K562 (cell line): Measurements from ENCODE around the gene TOR1B. TPM values are rescaled to one million over a fixed set of nuclear protein-coding genes. Genes with fewer than 3 reads are reported as not detected.
"Not testable (repeated sequence)": the region's sequence is repeated elsewhere in the genome, so short reads cannot be mapped to it uniquely, and the experiment has no call there.

ENCODE experiments used
- ATAC-seq: fragments of 200-7000 bp; cut with Tn5 transposase; 3 replicates; pipeline ENCODE4 v1.9.1; 2020; ENCODE audit warnings: moderate library complexity
- BruUV-seq: library from RNA; stranded (reverse); fragments of 400-500 nt; replicated peaks from 2 replicates; lab custom pipeline; 2021; lab: Mats Ljungman, UMichigan
- CTCF ChIA-PET: fragments of 300-600 bp; formaldehyde crosslinking; extraction: SDS; loops from one replicate; lab custom pipeline; 2021; ENCODE audit warnings: low intra/inter-chr PET ratio; lab: Yijun Ruan, JAX
- POLR2A ChIA-PET: fragments of 300-600, 350-650 bp; sonication (Branson Sonifier 250); formaldehyde crosslinking; extraction: SDS; loops from one replicate; lab custom pipeline; 2021; ENCODE audit warnings: antibody characterized with exemption, inconsistent platforms; lab: Yijun Ruan, JAX
- DNase-seq, 4 experiments: peaks; one replicate each; pipeline versions ENCODE4 v3.0.0 to v3.0.0-alpha.2; 2011 to 2018; ENCODE audit warnings: low spot score in 3 of 4, mixed read lengths in 3 of 4; ENCODE audit errors: extremely low read depth in 1 of 4
- FAIRE-seq: peaks from 2 replicates; lab custom pipeline; 2011; peaks lifted over from hg19 to GRCh38; lab: Jason Lieb, UNC
- H2AFZ ChIP-seq: 2 replicates; pipeline ENCODE4 v1.6.0; 2011; ENCODE audit warnings: low read depth, low read length, control low read depth, inconsistent platforms
- H3K27ac ChIP-seq: fragments of 200-600 bp; 3 replicates; pipeline ENCODE4 v1.8.0; 2011; ENCODE audit warnings: low read depth, mild to moderate bottlenecking, control low read depth, inconsistent platforms, low read length, moderate library complexity, mixed read lengths; ENCODE audit errors: extremely low read depth
- H3K27me3 ChIP-seq, 2 experiments: fragments of 300-600 bp in 1 of 2; 2 replicates in 1 of 2; 3 replicates in 1 of 2; pipeline versions ENCODE4 v1.6.0 to v1.8.0; 2011; ENCODE audit warnings: inconsistent platforms in 2 of 2, low read length in 2 of 2, mild to moderate bottlenecking in 1 of 2, mixed read lengths in 1 of 2, moderate library complexity in 1 of 2; ENCODE audit not compliant: control insufficient read depth in 2 of 2, insufficient read depth in 2 of 2
- H3K36me3 ChIP-seq: fragments of 300-600 bp; 3 replicates; pipeline ENCODE4 v1.8.0; 2011; ENCODE audit warnings: mild to moderate bottlenecking, low read length, inconsistent platforms; ENCODE audit not compliant: control insufficient read depth, insufficient read depth
- H3K4me1 ChIP-seq, 2 experiments: fragments of 200-600 bp in 1 of 2; replicated peaks in 1 of 2; 2 replicates in 1 of 2; 3 replicates in 1 of 2; pipeline versions ENCODE4 v1.5.1 to v1.8.0; 2011; ENCODE audit warnings: inconsistent platforms in 2 of 2, low read length in 2 of 2, mild to moderate bottlenecking in 1 of 2, mixed read lengths in 1 of 2, moderate library complexity in 1 of 2; ENCODE audit not compliant: control insufficient read depth in 2 of 2, insufficient read depth in 2 of 2
- H3K4me2 ChIP-seq: 2 replicates; pipeline ENCODE4 v1.6.1; 2011; ENCODE audit warnings: low read length, control low read depth, inconsistent platforms, mixed read lengths; ENCODE audit not compliant: insufficient read depth
- H3K4me3 ChIP-seq: fragments of 200-600 bp; sonication (generic), shearing (Covaris generic); 2 replicates; pipeline ENCODE4 v1.5.1; 2016; ENCODE audit warnings: control low read depth, inconsistent platforms
- H3K79me2 ChIP-seq: fragments of 200-600 bp; 3 replicates; pipeline ENCODE4 v1.8.0; 2011; ENCODE audit warnings: low read length, inconsistent platforms; ENCODE audit not compliant: control insufficient read depth, insufficient read depth
- H3K9ac ChIP-seq, 2 experiments: 2 replicates each; pipeline versions ENCODE4 v1.6.0 to v1.6.1; 2011; ENCODE audit warnings: low read depth in 2 of 2, low read length in 2 of 2, control low read depth in 1 of 2, inconsistent platforms in 1 of 2, mild to moderate bottlenecking in 1 of 2, mixed read lengths in 1 of 2; ENCODE audit not compliant: insufficient read depth in 1 of 2
- H3K9me1 ChIP-seq: one replicate; pipeline ENCODE4 v1.6.0; 2011; ENCODE audit warnings: inconsistent platforms, mild to moderate bottlenecking, low read length, moderate library complexity; ENCODE audit not compliant: control insufficient read depth, insufficient read depth
- H3K9me3 ChIP-seq: replicated peaks from 2 replicates; pipeline ENCODE4 v1.5.1; 2011; ENCODE audit warnings: low read depth, low read length, inconsistent platforms; ENCODE audit not compliant: control insufficient read depth, insufficient read depth
- H4K20me1 ChIP-seq: replicated peaks from 2 replicates; pipeline ENCODE4 v1.6.1; 2011; ENCODE audit warnings: low read length, inconsistent platforms, mixed read lengths; ENCODE audit not compliant: control insufficient read depth, insufficient read depth
- ESRRA ChIP-seq: fragments of 450-650 bp; IDR thresholded peaks from 2 replicates; pipeline ENCODE4 v1.6.1; 2014; ENCODE audit warnings: low read depth, mild to moderate bottlenecking, moderate library complexity, borderline replicate concordance
- HEY1 ChIP-seq: fragments of 250-450 bp; sonication (Bioruptor Pico); IDR thresholded peaks from 2 replicates; pipeline ENCODE4 v1.5.0; 2020; ENCODE audit warnings: mild to moderate bottlenecking, moderate library complexity, borderline replicate concordance
- NFATC3 ChIP-seq: fragments of 450-650 bp; IDR thresholded peaks from 2 replicates; pipeline ENCODE4 v1.6.1; 2017; ENCODE audit warnings: mild to moderate bottlenecking
- PHF8 ChIP-seq: fragments of 200-600 bp; sonication (generic); IDR thresholded peaks from 2 replicates; pipeline ENCODE4 v1.6.1; 2012; ENCODE audit warnings: mixed run types, mild to moderate bottlenecking, inconsistent platforms, low read length, moderate library complexity, borderline replicate concordance
- SIN3B ChIP-seq: fragments of 450-650 bp; IDR thresholded peaks from 2 replicates; pipeline ENCODE4 v1.6.1; 2017; ENCODE audit warnings: low read depth, mild to moderate bottlenecking, moderate library complexity
- SRSF9 ChIP-seq: fragments of 200-400 bp; formaldehyde crosslinking; IDR thresholded peaks from 2 replicates; pipeline ENCODE4 v1.6.1; 2017; ENCODE audit warnings: low read depth, low read length, borderline replicate concordance
- THAP12 ChIP-seq: fragments of 250-450 bp; sonication (Bioruptor Pico); IDR thresholded peaks from 2 replicates; pipeline ENCODE4 v1.9.0; 2021; ENCODE audit warnings: mild to moderate bottlenecking, inconsistent platforms
- TOE1 ChIP-seq, 2 experiments: fragments of 450-650 bp in 1 of 2; sonication (generic) in 1 of 2; formaldehyde crosslinking in 1 of 2; IDR thresholded peaks; 2 replicates each; pipeline versions ENCODE4 v1.7.1 to v1.8.0; 2016 to 2022; ENCODE audit warnings: borderline replicate concordance in 2 of 2, mild to moderate bottlenecking in 2 of 2, antibody characterized with exemption in 1 of 2, inconsistent platforms in 1 of 2, low read depth in 1 of 2, missing genetic modification reagents in 1 of 2, moderate library complexity in 1 of 2
- ZNF133 ChIP-seq: fragments of 250-450 bp; sonication (Bioruptor Pico); IDR thresholded peaks from 2 replicates; pipeline ENCODE4 v1.4.0; 2020; ENCODE audit warnings: mild to moderate bottlenecking
- ZNF134 ChIP-seq: fragments of 250-450 bp; sonication (Bioruptor Pico); conservative IDR thresholded peaks from 2 replicates; pipeline ENCODE4 v1.4.0; 2020
- ZNF512 ChIP-seq: IDR thresholded peaks from 2 replicates; pipeline ENCODE4 v1.6.1; 2016; ENCODE audit warnings: missing genetic modification characterization, missing compliant biosample characterization
- WGBS: fragments of 100-300 bp; shearing (Covaris generic); methylation state at CpG from one replicate; pipeline ENCODE4 v1.1.6; 2016; ENCODE audit warnings: low coverage, mixed read lengths; ENCODE audit not compliant: insufficient coverage; ENCODE audit errors: missing lambda C conversion rate; 5-methylcytosine and 5-hydroxymethylcytosine counted together
- in situ Hi-C: fragments of 300-500 bp; cut with MboI; formaldehyde crosslinking; loops from 4 replicates; pipeline ENCODE4 v1.15.0; 2018; ENCODE audit warnings: inconsistent platforms, mixed read lengths
- intact Hi-C: fragments of 100-400 bp; cut with micrococcal nuclease; formaldehyde crosslinking; loops from 2 replicates; pipeline ENCODE4 v1.14.2; 2022
- polyA plus RNA-seq, 8 experiments: library from polyadenylated mRNA; depleted of rRNA in 4 of 8; stranded (reverse) in 5 of 8; unstranded in 3 of 8; fragments of >200 nt; fragmentation: Nextera tagmentation in 2 of 8; fragmentation: Illumina TruSeq in 1 of 8; extraction: Ambion mirVana in 2 of 8; extraction: Trizol in 1 of 8; gene quantifications; 2 replicates each; pipeline versions ENCODE4 v1.2.1 to v1.2.3, GENCODE V29; 2011 to 2014; ENCODE audit warnings: inconsistent platforms in 1 of 8, missing spikeins in 1 of 8
- total RNA-seq, 7 experiments: library from RNA; depleted of rRNA in 6 of 7; stranded (reverse); fragments of >200 nt in 6 of 7; fragmentation: Illumina TruSeq in 2 of 7; extraction: Trizol in 2 of 7; gene quantifications; 2 replicates each; pipeline versions ENCODE4 v1.2.1 to v1.2.3, GENCODE V29; 2011 to 2021; ENCODE audit warnings: low replicate concordance in 1 of 7

Gene TOR1B
- total and polyA plus RNA-seq, 9 of the 15 experiments (the other 6 are each of a cell fraction or from before 2014, with no cell fraction given) = 4.2 to 36.5 (median 24.6) TPM

GRCh38 chr9:129783516-129784361, 19.2 kb upstream of the TOR1B start (continued):
- TF ChIP-seq THAP12 (CRISPR knock-in tag) = no peak
- no peak; the same call in 1 of the 2 replicates for TF ChIP-seq ESRRA
- TF ChIP-seq NFATC3 = no peak
- no peak for TF ChIP-seq SRSF9
- no peak for TF ChIP-seq PHF8
- TF ChIP-seq SIN3B = no peak
- no peak for TF ChIP-seq ZNF133 (CRISPR knock-in tag)
- TF ChIP-seq TOE1 (IDR thresholded peaks at IDR 0.05; ENCODE audit: borderline replicate concordance) = no peak
- no peak for TF ChIP-seq TOE1 (CRISPR knock-in tag; IDR thresholded peaks at IDR 0.05; ENCODE audit: borderline replicate concordance, low read depth)
- no peak for TF ChIP-seq HEY1
- TF ChIP-seq ZNF512 (tag) = no peak
- TF ChIP-seq ZNF134 (CRISPR knock-in tag) = no peak

DNA sequence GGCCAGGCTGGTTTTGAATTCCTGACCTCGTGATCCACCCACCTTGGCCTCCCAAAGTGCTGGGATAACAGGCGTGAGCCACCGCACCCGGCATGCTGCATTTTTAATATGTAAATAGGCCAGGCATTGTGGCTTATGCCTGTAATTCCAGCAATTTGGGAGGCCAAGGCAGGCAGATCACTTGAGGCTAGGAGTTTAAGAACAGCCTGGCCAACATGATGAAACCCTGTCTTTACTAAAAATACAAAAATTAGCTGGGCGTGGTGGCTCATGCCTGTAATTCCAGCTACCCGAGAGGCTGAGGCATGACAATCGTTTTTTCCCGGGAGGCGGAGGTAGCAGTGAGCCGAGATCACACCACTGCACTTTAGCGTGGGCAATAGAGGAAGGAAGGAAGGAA, 18.0 kb upstream of the TOR1B start:
- not testable (repeated sequence) for BruUV-seq
- WGBS = 29% methylated on average over 11 of the region's 11 CpGs

More for the DNA sequence above, 18.0 kb upstream of the TOR1B start:
- not testable (repeated sequence) for H3K9me1 ChIP-seq, H2AFZ ChIP-seq, H3K9me3 ChIP-seq, FAIRE-seq, H3K4me3 ChIP-seq, DNase-seq, H4K20me1 ChIP-seq, H3K9ac ChIP-seq, H3K79me2 ChIP-seq, ATAC-seq, H3K27ac ChIP-seq, H3K36me3 ChIP-seq, H3K27me3 ChIP-seq, H3K4me2 ChIP-seq
- POLR2A ChIA-PET = interaction anchor here (0.6 kb wide), 1 partner anchor 47 kb away, joined by 3 read pairs; no protein-coding TSS in a partner anchor
- intact Hi-C loops (loop anchor here (1.0 to 10.0 kb wide), 2 partner anchors 48 to 650 kb away; no protein-coding TSS in a partner anchor), in situ Hi-C loops (loop anchor here (5.0 to 25.0 kb wide), 4 partner anchors 48 to 1498 kb away; partner anchors contain the start of genes ASB6, GOLGA2 and SWI5)
- CTCF ChIA-PET = interaction anchor here (4.3 to 4.9 kb wide), 2 partner anchors 47 to 58 kb away, joined by 46 to 112 read pairs; no protein-coding TSS in a partner anchor
- peaks cover 13 to 22% of the 10 kb centered on the region in 2 experiments; a peak in 4 of 5 replicates for H3K4me1 ChIP-seq
